Measurements from ENCODE around the gene DSG2.

DNA sequence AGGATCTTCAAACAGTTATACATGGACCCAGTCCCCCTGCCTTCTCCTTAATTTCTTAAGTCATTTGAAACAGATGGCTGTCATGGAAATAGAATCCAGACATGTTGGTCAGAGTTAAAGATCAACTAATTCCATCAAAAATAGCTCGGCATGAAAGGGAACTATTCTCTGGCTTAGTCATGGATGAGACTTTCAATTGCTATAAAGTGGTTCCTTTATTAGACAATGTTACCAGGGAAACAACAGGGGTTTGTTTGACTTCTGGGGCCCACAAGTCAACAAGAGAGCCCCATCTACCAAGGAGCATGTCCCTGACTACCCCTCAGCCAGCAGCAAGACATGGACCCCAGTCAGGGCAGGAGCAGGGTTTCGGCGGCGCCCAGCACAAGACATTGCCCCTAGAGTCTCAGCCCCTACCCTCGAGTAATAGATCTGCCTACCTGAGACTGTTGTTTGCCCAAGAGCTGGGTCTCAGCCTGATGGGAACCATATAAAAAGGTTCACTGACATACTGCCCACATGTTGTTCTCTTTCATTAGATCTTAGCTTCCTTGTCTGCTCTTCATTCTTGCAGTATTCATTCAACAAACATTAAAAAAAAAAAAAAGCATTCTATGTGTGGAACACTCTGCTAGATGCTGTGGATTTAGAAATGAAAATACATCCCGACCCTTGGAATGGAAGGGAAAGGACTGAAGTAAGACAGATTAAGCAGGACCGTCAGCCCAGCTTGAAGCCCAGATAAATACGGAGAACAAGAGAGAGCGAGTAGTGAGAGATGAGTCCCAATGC, 98.3 kb downstream of the DSG2 start:
- TF ChIP-seq POLR2A (IDR thresholded peaks at IDR 0.05), result no peak
- no peak for TF ChIP-seq CTCF (IDR thresholded peaks at IDR 0.05 in 8 of 11, conservative IDR thresholded peaks at IDR 0.05 in 3 of 11)
- TF ChIP-seq POLR2AphosphoS5 (IDR thresholded peaks at IDR 0.05), result no peak
